ENCODE measurements around the gene NOP56.

Gene NOP56

DNA sequence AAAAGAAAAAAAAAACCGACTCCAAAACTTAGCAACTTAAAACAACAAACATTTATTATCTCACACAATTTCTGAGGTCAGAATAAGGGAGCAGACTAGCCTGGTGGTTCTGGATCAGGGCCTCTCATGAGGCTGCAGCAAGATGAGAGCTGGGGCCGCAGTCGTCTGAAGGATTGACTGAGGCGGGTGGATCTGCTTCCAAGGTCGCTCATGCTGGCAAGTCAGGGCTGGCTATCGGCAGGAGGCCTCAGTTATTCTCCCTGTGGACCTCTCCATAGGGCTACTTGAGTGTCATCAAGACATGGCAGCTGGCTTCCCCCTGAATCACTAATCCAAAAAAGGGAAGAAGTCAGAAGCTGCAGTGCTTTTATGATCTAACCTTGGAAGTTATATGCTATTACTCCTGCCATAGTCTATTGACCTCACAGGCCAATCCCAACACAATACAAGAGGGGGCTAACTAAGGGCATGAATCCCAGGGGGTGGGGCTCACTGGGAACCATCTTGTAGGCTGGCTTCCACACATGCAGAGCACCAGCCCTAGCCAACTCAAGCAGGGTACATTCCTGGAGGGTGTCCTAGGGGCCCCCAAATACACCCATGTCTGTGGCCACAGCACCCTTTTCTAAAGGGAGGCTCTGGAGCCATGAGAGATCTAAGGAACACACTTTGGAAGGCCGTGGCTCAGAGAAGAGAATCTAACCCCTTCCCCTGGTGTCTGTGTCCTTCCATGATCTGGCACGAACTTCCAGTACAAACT is 51.5 kb downstream of the NOP56 start:
- no peak for DNase-seq (ENCODE audit: low spot score)

DNA sequence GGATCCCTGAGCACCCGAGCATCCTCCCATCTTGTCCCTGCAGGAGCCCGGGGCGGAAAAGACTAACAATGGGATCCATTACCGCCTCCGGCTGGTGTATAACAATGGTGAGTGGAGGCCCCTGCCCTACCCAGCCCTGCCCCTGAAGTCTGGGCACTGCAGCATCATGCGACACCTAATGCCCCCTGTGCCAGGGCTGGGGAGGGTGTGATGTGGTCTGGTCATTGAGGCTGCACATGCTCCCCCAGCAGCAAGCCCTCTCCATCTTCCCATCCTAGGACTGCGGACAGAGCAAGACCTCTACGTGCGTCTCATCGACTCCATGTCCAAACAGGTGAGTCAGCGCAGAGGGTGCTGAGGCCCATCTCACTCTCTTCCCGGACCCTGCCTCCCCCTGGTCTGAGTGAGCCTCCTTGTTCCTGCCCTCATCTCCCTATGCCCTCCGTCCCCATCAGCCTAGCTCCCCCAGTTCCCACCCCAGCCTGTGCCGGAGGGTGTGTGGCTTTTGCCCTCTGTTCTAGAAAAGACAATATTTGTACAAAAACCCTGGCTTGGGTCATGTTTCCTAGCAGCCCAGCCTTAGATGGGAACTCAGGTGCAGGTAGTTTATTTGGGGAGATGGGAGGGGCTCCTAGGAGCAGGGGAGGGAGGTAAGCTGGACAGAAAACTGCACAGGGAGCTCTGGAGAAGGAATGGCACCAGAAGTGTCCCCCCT is 53.7 kb downstream of the NOP56 start:
- DNase-seq (ENCODE audit: low spot score): no peak

DNA sequence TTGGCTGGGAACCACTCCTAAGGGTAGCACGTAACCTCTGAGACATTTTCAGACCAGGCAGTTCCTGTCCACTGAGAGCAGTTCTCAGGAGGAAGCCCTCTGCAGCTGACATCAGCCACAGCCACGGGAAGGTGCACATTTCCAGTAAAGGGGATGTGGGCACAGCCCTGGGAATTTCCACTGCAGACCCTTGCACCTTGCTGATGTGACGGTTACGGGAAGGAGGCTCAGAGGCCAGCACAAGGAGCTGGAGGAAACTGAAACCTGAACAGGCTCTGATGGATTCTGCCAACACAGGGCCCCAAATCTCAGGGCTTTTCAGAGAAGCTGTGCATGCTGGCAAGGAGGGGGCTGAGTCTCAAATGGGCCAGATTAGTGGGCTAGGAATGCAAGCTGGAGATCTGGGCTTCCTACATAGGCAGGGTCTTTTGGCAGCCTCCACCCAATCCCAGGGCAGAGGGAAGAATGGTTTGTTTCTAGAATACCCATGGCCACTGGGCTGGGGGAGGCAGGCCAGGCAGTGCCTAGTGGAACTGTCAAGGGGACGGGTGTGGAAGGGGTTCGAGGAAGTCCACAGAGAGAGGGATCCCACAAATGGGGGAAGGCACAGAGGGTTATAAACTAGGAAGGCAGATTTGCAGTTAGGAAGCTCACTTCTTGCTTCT is 54.4 kb downstream of the NOP56 start:
- no peak for DNase-seq (ENCODE audit: low spot score)

GRCh38 chr20:2707353-2708072 is 55.1 kb downstream of the NOP56 start:
- DNase-seq (ENCODE audit: low spot score): no peak

Measured in D341Med (cell line).